UCSD-AML1 (cell line): ENCODE results near the gene IRX4.

Source experiments
- DNase-seq: peaks from one replicate; lab custom pipeline; 2025; ENCODE audit not compliant: unreplicated experiment; lab: John Stamatoyannopoulos, UW

Gene IRX4

DNA sequence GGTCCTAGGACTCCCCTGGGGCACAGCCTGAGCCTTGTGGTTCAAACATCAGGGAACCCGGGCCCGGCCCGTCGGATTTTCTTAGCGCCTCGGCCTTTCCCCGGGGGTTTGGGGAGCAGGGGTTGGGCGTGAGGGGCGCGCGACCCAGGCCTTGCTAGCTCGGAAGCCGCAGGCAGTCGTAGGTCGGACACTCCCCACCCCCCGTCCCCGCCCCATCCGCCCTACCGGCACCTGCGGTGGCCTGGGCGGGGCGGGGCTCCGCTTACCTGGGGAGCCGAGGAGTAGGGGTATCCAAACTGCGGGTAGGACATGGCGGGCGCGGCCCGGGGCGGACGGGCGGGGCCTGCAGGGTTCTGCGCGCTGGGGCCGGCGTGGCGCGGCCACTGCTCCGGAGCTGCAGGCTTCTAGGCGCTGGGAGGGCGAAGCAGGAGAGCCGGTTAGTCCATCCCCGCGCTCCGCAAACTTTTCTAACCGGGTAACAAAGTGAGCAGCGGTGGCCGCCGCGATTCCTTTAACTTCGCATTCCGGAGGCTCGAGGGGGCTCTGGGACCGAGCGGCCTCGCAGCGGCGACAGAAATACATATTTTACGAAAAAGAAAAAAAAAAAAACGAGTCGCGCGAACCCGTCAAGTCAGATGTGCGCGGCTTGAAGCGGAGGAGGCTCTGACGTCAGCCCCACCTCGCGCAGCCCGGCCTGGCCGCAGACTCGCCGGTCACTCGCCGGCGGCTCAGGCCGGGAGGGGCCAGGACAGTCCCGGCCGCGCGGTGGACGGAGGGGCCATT is at the start of gene IRX4:
Gene IRX4 (minus strand): TSS at position 589 of the 783 bp plus-strand sequence. CDS start 278 bp downstream, at position 311.
- DNase-seq, result no peak

DNA sequence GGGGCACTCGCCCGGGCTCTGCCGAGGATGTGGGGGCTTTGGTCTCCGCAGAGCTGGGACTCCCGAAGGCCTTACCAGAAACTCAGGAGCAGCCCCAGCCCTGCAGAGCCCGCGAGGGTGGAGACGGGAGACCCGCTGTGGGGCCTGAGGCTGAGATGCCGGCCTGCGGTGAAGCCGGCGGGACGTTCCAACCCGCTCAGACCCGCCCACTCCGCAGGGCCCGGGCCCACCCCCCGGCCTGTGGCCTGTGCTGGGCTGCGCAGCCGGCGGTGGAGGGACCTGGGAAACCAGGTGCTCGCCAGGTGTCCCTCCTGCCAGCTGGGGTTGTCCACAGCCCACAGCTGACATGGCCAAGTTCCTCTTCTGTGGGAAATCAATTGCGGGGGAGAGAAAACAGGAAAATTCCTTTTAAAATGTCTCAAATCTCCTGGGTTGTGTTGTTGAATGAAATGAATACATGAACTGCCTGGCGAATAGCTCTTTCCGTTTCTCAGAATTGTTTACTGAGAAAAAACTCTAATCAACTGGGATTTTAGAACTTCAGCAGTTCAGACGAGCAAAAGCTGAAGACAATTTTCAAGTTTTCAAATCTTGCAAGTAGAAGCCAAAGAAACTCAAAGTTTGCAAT is 49.0 kb upstream of the IRX4 start:
- DNase-seq, result no peak

DNA sequence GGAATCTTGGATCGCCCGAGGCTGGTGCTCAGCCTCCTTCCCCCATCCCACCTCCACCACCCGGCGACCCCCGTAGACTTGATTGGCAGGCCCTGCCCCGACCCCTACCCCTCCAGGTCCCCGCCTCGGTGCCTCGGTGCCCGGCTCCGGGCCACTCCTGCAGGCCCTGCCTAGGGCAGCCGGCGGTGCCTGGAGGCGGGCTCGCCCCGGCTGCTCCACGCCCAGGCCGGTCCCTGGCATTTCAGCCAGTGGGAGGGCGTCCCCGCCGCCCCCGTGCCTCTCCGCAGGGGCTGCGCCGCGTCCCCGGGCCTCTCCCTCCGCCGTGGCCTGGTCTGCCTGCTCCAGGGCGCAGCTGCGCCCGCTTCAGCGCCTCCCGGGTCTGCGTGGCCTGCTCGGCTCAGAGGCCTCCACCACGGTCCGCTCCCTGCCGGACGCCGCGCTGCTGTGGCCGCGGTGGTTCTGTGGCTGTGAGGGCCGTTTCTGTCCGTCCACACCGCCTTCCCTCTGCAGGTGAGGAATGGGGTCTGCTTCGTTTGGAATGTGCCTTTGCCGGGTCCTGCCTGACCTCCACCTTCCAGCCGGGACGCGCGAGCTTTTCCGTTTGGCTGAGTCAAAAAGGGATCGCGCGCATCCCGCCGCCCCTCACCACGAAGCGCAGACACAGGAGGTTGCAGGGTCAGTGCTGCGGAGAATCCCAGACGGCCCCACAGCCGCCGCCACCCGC is 48.3 kb upstream of the IRX4 start:
- DNase-seq, result no peak

DNA sequence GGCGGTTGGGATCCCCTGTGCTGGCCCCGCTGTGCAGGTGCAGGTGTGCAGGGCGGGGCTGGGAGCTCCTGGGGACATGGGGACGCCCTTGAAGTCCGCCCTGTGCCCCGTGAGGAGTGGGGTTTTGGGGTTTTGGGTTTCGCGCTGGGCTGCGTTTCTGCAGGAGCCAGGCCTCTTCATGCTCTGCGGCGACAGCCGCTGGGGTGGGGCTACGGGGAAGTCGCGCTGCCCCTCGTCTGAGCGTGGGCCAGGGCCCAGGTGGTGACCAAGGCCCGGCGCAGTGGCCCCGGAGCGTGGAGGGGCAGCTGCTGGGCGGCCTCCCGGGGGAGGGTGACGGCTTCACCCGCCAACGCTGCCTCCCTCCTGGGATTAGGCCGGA is 47.8 kb upstream of the IRX4 start:
- no peak for DNase-seq

DNA sequence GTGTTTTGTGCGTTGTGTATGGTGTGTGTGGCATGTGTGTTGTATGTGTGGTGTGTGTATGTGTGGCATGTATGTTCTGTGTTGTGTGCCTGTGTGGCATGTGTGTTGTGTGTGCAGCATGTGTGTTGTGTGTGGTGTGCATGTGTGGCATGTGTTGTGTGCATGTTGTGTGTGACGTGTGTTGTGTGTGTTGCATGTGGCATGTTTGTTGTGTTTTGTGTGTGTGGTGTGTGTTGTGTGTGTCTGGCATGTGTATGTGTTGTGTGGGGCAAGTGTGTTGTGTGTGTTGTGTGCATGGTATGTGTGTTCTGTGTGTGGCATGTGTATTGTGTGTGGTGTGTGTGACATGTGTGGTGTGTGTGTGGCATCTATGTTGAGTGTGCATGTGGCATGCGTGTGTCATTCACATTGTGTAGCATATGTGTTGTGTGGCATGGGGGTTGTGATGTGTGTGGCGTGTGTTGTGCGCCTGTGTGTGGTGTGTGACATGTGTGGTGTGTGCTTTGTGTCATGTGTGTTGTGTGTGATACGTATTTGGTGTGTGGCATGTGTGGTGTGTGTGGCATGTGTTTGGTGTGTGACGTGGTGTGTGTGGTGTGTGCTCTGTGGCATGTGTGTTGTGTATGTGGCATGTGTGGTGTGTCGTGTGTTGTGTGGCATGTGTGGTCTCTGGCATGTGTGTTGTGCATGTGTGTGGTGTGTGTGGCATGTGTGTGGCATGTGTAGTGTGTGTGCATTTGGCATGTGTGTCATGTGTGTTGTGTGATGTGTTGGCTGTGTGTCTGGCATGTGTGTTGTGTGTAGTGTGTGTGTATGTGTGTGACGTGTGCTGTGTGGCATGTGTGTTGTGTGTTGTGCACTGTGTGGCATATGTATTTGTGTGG is 46.6 kb upstream of the IRX4 start:
- DNase-seq, result no peak

DNA sequence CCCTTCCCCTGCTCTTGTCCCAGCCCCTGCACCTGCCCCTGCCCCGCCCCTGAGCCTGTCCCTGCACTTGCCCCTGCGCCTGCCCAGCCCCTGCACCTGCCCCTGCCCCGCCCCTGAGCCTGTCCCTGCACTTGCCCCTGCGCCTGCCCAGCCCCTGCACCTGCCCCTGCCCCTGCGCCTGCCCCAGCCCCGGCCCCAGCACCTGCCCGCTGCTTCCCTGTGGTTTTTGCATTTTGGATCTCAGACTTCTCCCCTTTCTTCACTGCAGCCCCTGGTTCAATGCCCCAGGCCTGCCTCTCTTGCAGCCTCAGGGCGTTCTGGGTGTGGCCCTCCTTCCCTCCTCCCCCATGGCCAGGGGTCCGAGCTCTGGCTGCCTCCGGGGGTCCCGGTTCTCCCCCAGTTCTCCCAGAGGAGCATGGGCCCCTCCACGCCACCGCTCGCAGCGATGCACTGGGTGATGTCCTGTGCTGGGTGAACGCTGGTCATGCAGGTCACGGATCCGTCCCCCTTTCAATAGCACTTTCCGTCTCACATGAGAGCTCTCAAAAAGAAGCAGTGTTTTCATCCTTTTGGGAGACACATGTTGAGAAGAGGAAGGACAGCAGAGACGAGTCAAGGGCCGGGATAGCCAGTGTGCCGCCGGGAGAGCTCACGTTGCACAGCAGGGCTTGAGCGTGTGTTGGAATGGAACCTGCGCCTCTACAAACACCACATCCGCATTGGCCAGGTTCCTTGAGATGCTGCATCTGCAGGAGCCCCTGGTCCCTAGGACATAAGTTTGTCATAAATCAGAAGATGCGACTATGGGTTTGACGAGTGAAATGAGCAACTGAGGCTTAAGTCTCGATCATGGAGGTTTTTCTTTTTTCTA is 44.0 kb upstream of the IRX4 start:
- DNase-seq, result no peak

DNA sequence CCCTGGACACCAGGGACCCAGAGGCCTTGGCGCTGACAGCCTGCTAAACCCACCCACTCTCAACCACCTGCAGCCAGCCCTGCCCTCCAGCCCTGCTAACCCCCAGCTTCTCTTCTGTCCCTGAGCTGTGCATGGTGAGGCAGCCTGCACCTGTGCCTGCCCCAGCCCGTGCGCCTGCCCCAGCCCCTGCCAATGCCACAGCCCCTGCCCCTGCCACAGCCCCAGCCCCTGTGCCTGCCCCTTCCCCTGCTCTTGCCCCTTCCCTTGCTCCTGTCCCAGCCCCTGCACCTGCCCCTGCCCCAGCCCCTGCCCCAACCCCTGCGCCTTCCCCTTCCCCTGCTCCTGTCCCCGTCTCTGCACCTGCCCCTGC is 43.3 kb upstream of the IRX4 start:
- no peak for DNase-seq

DNA sequence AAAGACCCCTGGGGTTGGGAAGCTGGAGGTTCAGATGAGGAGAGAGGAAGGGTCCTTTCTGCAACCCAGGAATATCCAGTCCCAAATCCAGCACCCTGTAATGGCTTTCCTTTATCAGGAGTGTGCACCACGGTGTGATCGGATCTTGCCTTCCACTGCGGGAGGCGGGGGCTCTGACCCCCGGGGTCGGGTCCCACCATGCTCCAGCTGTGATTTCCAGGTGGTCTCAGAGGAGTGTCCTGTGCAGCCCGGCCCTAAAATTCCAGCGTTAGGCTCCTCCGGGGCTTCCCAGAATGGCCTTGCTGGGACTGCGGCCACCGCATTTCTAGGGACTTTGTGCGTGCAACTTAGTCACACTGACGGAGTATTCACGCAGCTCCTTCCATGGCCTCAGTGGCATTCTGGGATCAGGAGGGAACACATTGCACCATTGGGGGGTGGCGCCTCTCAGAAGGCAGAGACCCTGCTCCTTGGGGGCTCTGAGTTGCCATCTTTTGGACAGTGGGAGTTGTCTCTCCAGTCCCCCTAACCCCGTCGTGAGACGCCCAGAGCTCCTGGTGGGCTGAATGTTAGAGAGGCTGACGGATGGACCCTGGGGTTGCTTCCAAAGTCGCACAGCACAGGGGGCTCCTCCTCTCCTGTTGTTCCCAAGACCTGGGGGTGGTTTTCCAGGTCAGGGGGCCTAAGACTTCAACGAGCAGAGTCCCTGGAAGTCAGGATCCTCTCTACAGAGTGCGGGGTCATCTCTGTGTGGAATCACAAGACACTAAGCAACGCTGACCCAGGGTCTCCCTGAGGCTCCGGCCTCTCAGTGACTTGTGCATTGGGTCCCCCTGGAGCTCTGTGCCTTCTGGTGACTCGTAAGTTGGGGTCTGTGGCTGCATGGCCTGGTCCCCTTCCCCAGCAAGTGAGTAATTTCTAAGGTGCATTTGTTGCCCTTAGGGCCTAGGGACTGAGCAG is 42.7 kb upstream of the IRX4 start:
- no peak for DNase-seq

DNA sequence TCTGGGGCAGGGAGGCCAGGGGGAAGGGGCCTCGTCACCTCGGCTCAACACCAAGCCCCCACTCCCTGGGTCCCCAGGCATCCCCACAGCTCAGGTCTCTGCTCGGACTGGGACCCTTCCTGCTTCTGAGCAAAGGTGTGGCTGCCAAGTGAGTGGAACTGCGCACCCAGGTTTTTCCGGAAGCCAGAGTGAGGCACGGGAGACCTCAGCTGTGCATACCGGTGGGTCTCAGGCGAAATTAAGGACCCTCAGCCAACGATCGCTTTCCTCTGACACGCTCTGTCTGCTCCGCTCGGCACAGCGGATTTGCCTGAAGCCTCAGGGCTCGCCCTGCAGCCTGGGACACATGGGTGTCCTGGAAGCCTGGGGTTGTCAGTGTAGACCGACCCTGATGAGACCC is 41.0 kb upstream of the IRX4 start:
- no peak for DNase-seq

DNA sequence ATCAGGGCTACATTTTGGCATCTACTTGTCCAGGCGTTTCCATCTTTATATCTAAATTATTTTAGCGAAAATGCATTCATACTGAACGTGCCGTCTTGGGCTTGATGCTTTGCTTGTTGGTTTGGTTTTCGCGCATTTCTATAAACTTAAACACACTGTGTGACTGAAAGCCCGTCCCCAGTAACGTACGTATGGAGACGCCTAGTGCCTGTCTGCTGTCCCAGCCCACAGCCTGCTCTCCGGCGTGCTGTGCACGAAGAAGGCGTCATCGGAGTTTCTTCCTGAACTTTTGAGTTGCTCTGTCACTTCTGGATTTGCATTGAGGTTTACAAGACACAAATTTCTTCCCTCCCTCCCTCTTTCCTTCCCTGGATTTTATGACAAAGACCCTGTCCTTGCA is 40.6 kb upstream of the IRX4 start:
- DNase-seq, result no peak

DNA sequence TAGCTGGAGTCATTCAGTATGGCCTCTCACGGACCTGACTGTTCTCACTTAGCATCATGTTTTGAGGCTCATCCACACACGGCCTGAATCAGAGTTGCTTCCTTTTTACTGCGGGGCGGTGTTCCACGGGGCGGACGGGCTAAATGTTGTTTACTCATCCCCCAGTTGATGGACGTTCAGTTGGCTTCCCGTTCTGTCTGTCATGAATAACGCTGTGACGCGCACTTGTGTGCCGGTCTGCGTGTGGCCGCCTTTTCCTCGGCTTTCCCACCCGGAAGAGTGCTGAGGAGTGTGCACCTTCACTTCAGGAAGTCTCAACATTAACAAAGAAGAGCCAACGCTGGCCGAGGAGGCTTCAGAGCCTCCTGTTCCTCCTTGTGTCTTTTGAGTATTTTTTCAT is 39.0 kb upstream of the IRX4 start:
- DNase-seq, result no peak

DNA sequence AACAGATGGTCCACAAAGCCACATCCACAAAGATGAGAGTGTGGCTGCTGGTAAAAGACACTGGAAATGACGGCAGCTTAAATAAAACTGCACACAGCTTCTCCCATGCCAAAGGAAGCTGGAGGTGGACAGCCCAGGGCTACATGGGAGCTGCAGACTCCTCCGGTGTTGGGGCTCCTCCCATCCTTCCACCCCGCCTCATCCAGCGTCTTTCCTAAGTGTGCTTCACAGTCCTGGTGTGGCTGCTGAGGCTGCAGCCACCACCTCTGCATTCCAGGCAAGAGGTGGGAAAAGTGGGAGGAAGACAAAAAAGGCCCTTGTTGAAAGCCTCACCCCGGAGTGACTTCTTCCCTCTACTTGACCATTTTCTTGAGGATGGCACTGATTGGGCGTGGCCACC is 37.0 kb upstream of the IRX4 start:
- no peak for DNase-seq

DNA sequence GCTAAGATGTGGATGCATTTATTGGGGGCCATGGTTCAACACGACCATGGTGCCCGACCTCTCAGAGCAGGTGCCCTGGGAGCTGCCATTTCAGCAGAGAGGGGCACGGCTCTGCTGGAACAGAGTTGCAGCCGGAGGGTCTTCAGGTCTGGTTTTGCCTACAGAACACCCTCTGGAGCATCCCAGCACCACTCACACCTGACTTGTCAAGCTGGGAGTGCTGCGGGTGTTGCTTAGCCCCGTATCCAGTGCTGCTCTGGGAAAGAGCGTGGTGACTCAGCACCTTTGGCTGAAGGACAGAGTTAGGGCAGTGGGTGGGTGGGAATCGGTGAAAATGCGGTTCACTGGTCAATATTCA is 36.5 kb upstream of the IRX4 start:
- DNase-seq, result no peak

DNA sequence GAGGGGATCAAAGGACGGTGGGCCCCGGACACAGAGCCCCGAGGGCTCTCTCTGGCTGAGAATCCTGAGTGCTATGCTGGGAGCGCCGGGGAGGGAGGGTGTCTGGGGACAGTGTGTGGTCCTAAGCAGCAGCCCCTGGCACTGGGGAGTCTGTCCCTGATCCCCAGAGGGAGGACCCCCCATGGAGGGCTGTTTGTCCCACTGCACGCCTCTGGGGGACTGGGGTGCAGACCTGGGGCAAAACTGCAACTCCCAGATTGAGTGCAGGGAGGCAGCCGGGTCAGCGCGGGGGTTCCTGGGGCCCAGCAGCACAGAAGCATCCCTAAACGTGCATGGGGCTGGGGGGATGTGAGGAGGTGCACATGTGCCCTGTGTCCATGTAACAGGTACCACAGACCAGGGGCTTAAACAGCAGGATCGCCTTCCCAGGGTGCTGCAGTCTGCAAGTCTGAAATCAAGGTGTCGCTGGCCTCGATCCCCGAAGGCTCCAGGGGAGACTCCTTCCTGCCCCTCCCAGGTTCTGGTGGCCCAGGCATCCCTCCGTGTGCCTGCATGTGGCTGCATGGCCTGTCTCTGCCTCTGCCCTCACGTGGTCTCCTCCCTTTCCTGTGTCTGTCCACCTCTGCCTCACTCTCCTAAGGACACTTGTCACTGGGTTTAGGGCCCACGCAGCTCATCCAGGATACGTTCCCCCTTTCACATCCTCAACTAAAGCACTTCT is 35.9 kb upstream of the IRX4 start:
- DNase-seq, result no peak

DNA sequence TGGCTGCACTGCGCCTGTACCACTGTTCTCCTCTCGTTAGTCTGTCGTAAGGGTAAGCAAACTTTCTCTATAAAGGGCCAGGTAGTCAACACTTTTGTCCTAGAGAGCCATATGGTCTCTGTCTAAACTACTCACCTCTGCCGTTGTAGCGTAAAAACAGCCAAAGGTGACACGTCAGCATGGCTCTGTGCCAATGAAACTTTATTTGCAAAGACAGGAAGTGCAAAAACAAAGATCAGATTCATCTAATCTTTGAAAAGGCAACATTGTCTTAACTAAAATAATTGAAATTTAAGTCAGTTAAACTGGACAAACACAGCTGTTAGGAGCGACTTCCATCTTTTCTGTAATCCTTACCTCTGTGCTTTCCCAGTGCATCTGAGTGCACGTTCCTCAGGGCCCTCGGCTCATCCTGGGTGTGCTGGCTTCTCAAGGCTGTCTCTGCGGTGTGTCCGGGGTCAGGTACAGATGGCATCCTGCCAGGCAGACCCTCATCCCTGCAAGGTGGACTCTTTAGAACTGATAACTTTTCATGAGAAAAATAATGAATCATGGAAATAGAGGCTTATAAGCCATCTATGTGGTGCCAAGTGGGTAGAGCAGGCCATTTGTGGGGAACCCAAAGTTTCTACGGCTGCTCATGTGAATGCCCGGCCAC is 35.2 kb upstream of the IRX4 start:
- DNase-seq, result no peak

DNA sequence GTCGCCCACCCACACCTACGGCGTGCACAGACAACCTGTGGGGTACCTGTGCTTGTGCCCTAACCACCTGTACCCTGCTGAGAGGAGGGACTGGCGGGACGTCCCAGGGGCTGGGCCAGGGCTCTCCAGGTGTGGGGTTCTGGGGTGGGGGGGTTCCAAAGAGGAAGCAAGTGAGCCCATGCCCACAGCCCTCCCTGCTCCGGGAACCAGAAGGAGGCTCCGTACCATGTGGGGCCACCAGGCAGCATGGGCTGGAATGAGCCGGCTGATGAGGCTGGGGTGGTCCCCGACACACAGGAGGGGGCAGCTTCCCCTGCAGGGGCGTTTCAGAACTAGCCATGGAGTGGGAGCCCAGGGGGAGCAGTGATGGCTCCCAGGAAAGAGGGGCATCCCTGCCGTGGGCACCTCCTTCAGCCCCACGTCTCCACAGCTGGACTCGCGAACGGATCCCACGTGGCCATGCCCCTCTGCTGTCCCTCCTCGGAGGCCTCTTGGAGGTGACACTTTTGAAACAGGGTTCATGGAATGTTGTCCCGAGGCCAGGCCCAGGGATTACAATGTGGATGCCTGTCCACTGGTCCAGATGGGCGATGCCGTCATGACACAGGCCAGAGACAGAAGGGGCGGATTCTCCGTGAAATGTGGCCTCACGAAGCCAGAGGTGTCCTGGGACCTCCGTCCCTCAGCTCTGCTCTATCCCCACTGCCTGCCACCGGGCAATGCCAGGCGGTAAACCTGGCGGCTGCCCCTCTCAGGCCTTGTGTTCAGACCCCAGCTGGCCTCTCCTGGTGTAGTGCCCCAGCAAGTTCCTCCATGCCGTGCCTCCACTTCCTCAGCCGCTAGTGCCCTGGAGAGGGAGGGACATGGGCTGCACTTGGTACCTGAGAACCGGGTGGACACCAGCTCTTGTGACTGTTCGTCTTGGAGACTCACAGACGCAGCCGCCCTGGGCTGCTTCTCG is 33.6 kb upstream of the IRX4 start:
- DNase-seq, result no peak

DNA sequence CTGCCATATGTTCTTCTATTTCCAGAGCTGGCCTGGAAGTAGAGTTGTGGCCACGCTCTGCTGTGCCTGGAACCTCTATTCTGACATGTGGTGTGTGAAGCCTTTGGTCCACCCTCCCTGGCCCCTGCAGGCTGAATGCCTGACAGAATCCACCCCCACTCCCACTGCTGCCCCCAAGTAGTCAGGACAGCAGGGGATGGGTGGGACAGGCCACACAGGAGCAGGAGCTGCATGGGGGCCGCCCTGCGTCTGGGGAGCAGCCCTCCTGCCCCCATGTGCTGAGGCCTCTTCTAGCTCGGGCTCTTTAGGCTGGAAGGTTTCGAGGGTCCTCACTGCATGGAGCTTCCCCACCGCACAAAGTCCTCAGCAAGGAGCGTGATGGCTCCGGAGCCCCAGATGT is 32.6 kb upstream of the IRX4 start:
- no peak for DNase-seq
